GM21825 (cell line): ENCODE results near the gene CTXND1.

ENCODE experiments used
- ATAC-seq: cut with Tn5 transposase; IDR thresholded peaks from one replicate; pipeline ENCODE4 v1.9.1; 2021; ENCODE audit warnings: mild to moderate bottlenecking, moderate library complexity; ENCODE audit not compliant: unreplicated experiment

Gene CTXND1

DNA sequence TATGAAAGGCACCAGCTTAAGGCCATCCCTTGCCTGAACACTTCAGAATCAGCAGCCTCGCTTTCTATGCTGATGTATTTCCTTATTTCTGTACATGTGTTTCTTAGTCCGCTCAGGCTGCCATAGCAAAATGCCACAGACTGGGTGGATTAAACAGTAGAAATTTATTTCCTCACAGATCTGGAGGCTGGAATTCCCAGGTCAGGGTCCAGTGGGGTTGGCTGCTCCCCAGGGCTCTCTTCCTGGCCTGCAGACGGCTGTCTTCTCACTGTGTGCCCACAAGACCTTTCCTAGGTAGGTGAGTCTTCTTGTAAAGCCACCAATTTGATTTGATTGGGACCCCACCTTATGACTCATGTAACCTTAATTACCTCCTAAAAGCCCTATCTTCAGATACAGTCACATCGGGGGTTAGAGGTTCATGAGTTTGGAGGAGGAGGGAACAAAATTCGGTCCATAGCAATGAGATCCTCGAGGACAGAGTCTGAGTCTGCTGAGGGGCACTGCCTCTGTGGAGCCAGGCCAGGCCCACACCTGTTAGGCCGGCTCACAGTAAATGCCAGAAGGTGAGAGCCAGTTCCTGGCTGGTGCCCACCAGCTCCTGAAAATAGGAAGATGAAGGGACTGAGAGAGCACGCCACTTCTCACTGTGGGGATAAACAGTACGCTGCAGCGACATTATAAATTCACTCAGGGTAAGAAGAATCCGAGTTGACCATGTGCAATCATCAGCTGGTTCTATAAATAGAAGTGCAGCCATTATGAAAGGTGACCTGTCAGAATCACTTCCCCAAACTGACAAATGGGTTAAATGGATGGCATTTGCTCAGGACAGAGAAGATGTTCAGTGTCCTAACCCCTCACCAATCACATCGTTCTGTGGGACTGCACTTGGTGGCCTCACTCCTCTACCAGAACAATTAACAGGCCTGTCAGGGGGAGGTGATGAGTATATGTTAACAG is 41.1 kb downstream of the CTXND1 start:
- no peak for ATAC-seq

GRCh38 chr15:80208758-80209734 is 43.0 kb downstream of the CTXND1 start:
- no peak for ATAC-seq

DNA sequence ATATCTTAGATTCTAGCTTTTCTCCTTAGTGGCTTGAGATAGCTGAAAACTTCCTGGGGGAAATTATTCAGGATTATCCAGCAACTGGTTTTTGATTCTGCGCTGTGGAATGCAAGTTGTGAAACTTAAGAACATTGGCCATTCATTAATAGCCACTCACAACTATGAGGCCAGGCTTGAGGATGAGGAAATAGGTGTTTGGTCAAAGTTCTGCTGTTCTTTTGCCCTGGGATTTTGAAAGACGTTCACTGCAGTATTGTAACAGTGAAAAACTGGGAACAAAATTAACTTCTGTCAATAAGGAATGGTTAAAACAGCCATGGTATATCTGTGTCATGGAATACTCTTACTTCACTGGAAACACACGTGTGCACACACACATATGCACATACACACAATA is 44.1 kb downstream of the CTXND1 start:
- no peak for ATAC-seq

GRCh38 chr15:80204231-80204630 is 47.8 kb downstream of the CTXND1 start:
- no peak for ATAC-seq

DNA sequence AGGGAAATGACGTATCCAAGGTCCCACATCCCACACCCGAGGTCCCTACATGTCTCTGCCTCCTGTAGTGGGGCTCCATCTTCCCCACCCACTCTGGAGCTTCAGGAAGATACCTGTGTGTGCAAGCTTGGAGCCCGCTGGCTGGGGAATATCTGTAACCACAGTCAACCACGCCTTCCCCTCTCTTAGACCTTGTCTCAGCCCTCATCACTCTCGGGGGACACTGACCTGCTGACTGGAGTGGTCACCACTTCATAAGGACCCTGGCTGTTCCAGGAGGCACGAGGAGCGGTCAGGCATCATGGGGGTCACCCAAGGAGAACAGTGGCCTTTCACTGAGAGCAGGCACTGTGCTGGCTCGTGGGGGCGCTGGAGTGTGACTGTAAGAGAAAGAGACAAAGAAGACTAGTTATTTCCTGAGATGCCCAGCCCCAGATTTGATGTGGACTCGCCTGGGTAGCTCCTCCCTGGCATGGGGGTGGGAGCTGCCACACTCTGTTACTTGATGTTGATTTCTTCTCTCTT is 48.6 kb downstream of the CTXND1 start:
- ATAC-seq: no peak

- no peak for ATAC-seq
Observed at GRCh38 chr15:80202641-80203360, 49.2 kb downstream of the CTXND1 start.

- ATAC-seq: no peak
Observed at GRCh38 chr15:80202016-80202315, 50.0 kb downstream of the CTXND1 start.

GRCh38 chr15:80201256-80202015 is 50.6 kb downstream of the CTXND1 start:
- ATAC-seq: no peak

DNA sequence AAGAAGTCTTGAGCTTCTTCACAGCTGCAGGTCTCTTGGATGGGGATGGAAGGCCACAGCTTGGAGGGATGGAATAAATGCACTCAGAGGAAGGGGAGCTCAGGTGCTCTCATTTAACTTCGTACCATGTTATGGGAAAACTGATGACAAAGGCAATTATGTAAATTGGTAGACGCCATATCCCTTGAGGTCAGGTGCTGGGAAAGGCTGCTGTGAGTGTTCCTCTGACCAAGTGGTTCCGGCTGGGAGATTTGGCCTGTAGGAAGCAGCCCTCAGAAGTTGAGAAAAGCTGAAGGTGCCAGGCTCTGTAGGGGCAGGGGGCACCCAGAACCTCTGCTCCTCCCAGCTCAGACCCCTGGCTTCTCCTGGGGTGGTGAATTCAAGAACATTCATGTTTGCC is 52.1 kb downstream of the CTXND1 start:
- ATAC-seq: no peak

GRCh38 chr15:80199366-80199765 is 52.6 kb downstream of the CTXND1 start:
- ATAC-seq: no peak

- ATAC-seq: no peak
Observed at GRCh38 chr15:80194914-80195313, 57.1 kb downstream of the CTXND1 start.

DNA sequence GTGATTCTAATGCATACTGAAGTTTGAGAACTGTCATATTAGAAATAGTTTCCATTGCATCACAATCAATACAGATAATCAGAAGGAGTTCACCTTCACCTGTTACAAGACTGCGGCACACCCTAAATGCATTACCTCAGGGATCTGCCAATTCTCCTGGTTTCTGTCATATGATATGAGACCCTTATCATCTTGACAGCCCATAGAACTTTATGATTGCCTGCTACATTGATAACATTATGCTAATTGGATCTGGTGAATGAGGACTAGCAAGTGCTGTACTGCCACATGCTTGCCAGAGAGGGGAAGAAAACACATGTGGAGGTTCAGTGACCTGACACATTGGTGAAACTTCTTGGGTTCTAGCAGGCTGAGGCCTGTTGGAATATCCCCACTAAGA is 57.8 kb downstream of the CTXND1 start:
- no peak for ATAC-seq

DNA sequence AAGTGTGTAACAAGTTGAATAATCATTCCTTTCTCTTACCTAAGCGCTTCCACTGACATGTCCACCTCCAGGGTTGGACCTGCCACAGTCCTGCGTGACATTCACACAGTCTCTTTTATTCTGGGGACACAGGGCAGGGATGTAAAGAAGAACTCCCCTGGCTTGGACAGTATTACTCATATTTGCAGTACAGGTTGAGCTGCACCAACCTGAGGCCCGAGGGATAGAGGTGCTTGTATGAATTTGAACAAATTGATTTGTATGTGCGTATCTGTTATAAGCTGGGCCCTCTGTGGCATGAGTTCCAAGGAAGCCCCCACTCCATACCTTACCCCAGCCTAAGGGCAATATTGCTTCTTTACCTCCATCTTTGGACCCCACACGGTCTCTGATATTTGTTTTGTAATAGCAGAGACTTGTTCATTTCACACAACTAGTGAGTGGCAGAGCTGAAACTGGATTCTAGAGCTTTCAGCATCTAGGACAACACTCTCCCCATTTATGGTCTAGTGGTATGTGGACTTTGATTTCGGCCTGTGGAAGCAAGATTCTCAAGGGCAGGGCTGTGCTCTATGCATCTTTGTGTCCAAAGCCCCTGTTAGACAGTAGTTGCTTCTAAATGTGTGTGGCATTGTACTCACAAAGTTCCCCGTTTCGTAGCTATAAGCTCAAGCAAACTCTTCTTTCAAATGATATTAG is 60.0 kb downstream of the CTXND1 start:
- no peak for ATAC-seq

DNA sequence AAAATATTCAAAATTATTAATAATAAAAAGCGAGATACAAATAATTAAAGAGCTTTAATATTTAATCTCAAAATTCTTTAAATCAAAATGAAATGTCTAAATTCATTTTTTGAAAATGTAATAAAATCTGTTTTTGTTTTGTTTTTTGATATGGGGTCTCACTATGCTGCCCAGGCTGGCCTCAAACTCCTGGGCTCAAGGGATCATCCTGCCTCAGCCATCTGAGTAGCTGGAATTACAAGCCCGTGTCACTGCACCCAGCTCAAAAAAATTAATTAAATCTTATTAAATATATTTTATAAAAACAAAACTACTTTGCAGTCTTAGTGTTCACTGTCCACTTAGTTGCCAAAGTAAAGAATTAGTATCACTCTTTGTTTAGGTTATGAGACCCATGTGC is 60.8 kb downstream of the CTXND1 start:
- ATAC-seq: no peak

- ATAC-seq: no peak
Observed at GRCh38 chr15:80188251-80188650, 63.8 kb downstream of the CTXND1 start.

DNA sequence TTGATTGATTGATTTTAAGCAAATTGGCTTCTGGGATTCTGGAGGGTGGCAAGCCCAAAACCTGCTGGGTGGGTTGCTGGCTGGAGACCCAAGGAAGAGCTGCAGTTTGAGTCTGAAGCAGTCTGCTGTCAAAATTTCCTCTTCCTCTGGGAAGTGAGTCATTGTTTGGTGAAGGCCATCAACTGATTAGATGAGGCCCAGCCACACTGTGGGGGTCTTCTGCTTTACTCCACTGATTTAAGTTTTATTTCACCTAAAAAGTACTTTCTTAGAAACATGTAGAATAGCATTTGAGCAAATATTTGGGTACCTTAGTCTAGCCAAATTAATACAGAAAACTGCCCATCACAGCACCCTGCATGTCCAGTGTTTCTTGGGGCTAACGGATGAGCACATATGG is 65.4 kb downstream of the CTXND1 start:
- no peak for ATAC-seq

- ATAC-seq: no peak
Observed at GRCh38 chr15:80186066-80186465, 65.9 kb downstream of the CTXND1 start.

- ATAC-seq: no peak
Observed at GRCh38 chr15:80185152-80185551, 66.9 kb downstream of the CTXND1 start.

GRCh38 chr15:80184554-80184953 is 67.5 kb downstream of the CTXND1 start:
- no peak for ATAC-seq

DNA sequence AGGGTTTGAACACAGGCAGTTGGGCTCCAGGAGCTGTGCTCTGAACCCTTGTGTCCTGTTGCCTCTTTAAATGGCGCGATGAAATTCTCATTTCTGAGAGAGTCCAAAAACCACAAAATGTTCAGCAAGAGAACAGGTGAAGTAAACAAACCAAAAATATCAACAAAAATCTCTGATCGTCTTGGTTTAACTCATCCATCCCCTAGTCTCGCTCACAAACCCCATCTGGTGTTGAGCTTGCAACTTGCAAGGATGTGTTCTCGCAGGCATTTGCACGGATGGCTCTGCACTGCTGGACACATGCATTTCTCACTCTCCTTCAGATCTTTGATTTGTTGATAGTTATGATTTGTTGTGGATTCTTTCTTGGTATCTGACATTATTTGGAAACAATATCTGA is 68.1 kb downstream of the CTXND1 start:
- ATAC-seq: no peak
